SU-DHL-6 (cell line): ENCODE results near the gene CEMP1.
"Not testable (repeated sequence)": the region's sequence is repeated elsewhere in the genome, so short reads cannot be mapped to it uniquely, and the experiment has no call there.

ENCODE experiments used
- H2AFZ ChIP-seq: fragments of 200-600 bp; sonication (generic); 2 replicates; pipeline ENCODE4 v1.6.1; 2014; ENCODE audit warnings: low read depth, mild to moderate bottlenecking, moderate library complexity, mixed read lengths, antibody characterized with exemption, low read length; ENCODE audit not compliant: severe bottlenecking
- H3F3A ChIP-seq: fragments of 200-600 bp; shearing (Covaris generic); 2 replicates; pipeline ENCODE4 v1.6.0; 2016; ENCODE audit warnings: antibody characterized with exemption, mild to moderate bottlenecking; ENCODE audit not compliant: insufficient read depth
- H3K27ac ChIP-seq: fragments of 200-600 bp; sonication (generic); 2 replicates; pipeline ENCODE4 v1.5.1; 2016; ENCODE audit warnings: low read depth, mild to moderate bottlenecking, low read length, moderate library complexity, mixed read lengths
- H3K27me3 ChIP-seq: fragments of 200-600 bp; sonication (generic), shearing (Covaris generic); 2 replicates; pipeline ENCODE4 v1.6.0; 2014; ENCODE audit warnings: mild to moderate bottlenecking, low read length
- H3K36me3 ChIP-seq: fragments of 200-600 bp; sonication (generic); 2 replicates; pipeline ENCODE4 v1.6.1; 2014; ENCODE audit warnings: mild to moderate bottlenecking, low read length, mixed read lengths
- H3K4me2 ChIP-seq: fragments of 300-600, 200-600 bp; shearing (Covaris generic), sonication (generic); 2 replicates; pipeline ENCODE4 v1.6.0; 2014; ENCODE audit warnings: low read length, low read depth, mild to moderate bottlenecking; ENCODE audit not compliant: poor library complexity, severe bottlenecking
- H3K4me3 ChIP-seq: fragments of 200-600 bp; sonication (generic); 2 replicates; pipeline ENCODE4 v1.5.1; 2014; ENCODE audit warnings: antibody characterized with exemption, low read length, mild to moderate bottlenecking, mixed read lengths; ENCODE audit not compliant: insufficient read depth, poor library complexity, severe bottlenecking
- H3K79me2 ChIP-seq: fragments of 200-600 bp; sonication (generic); 2 replicates; pipeline ENCODE4 v1.6.1; 2014; ENCODE audit warnings: mild to moderate bottlenecking, low read length, moderate library complexity; ENCODE audit not compliant: insufficient read depth
- H3K9ac ChIP-seq: fragments of 200-600 bp; sonication (generic); 2 replicates; pipeline ENCODE4 v1.7.0; 2014; ENCODE audit warnings: mild to moderate bottlenecking, low read length
- H3K9me2 ChIP-seq: fragments of 200-600 bp; sonication (generic); replicated peaks from 2 replicates; pipeline ENCODE4 v1.6.1; 2014; ENCODE audit warnings: low read length; ENCODE audit not compliant: insufficient read depth
- H3K9me3 ChIP-seq: fragments of 200-600 bp; sonication (generic); 2 replicates; pipeline ENCODE4 v1.6.1; 2014; ENCODE audit warnings: low read length, mixed read lengths; ENCODE audit not compliant: insufficient read depth
- H4K20me1 ChIP-seq: fragments of 200-600 bp; sonication (generic); 2 replicates; pipeline ENCODE4 v1.6.1; 2014; ENCODE audit warnings: low read depth, mild to moderate bottlenecking, antibody characterized with exemption, low read length, moderate library complexity, mixed read lengths

The CEMP1 gene

GRCh38 chr16:2568573-2568972 is 37.4 kb upstream of the CEMP1 start:
- not testable (repeated sequence) for H3K27ac ChIP-seq, H3K4me2 ChIP-seq, H3K27me3 ChIP-seq, H3K9ac ChIP-seq, H3K4me3 ChIP-seq, H3K9me2 ChIP-seq, H3F3A ChIP-seq, H3K9me3 ChIP-seq, H3K79me2 ChIP-seq, H3K36me3 ChIP-seq, H4K20me1 ChIP-seq, H2AFZ ChIP-seq

GRCh38 chr16:2567506-2567905 is 36.3 kb upstream of the CEMP1 start:
- not testable (repeated sequence) for H3K27ac ChIP-seq, H3K4me2 ChIP-seq, H3K9me3 ChIP-seq, H3K36me3 ChIP-seq, H3K9me2 ChIP-seq, H2AFZ ChIP-seq, H3K9ac ChIP-seq, H3K4me3 ChIP-seq, H4K20me1 ChIP-seq, H3K79me2 ChIP-seq, H3F3A ChIP-seq, H3K27me3 ChIP-seq

GRCh38 chr16:2560798-2561133 is 29.6 kb upstream of the CEMP1 start:
- H3K4me3 ChIP-seq, H3K27me3 ChIP-seq, H3K79me2 ChIP-seq, H3K9me3 ChIP-seq, H3F3A ChIP-seq, H3K9ac ChIP-seq, H3K9me2 ChIP-seq, H3K4me2 ChIP-seq, H4K20me1 ChIP-seq, H3K27ac ChIP-seq, H3K36me3 ChIP-seq, H2AFZ ChIP-seq: not testable (repeated sequence)

- H3K27me3 ChIP-seq, H3K36me3 ChIP-seq, H4K20me1 ChIP-seq, H3F3A ChIP-seq, H3K27ac ChIP-seq, H3K9me3 ChIP-seq, H3K9me2 ChIP-seq, H2AFZ ChIP-seq, H3K9ac ChIP-seq, H3K4me3 ChIP-seq, H3K4me2 ChIP-seq, H3K79me2 ChIP-seq: not testable (repeated sequence)
Measured at GRCh38 chr16:2560131-2560797, 29.1 kb upstream of the CEMP1 start.

- H3K9me3 ChIP-seq, H2AFZ ChIP-seq, H3K36me3 ChIP-seq, H4K20me1 ChIP-seq, H3K4me3 ChIP-seq, H3K9ac ChIP-seq, H3K27me3 ChIP-seq, H3F3A ChIP-seq, H3K9me2 ChIP-seq, H3K27ac ChIP-seq, H3K4me2 ChIP-seq, H3K79me2 ChIP-seq: not testable (repeated sequence)
Measured at GRCh38 chr16:2557150-2557549, 25.9 kb upstream of the CEMP1 start.

GRCh38 chr16:2554709-2555425 is 23.7 kb upstream of the CEMP1 start:
- H3K4me2 ChIP-seq, H3K9me3 ChIP-seq, H4K20me1 ChIP-seq, H2AFZ ChIP-seq, H3K9ac ChIP-seq, H3F3A ChIP-seq, H3K36me3 ChIP-seq, H3K79me2 ChIP-seq, H3K9me2 ChIP-seq, H3K27me3 ChIP-seq, H3K27ac ChIP-seq, H3K4me3 ChIP-seq: not testable (repeated sequence)

GRCh38 chr16:2551420-2551889 is 20.2 kb upstream of the CEMP1 start:
- H3K9me2 ChIP-seq, H3F3A ChIP-seq, H3K27ac ChIP-seq, H3K27me3 ChIP-seq, H3K79me2 ChIP-seq, H3K4me3 ChIP-seq, H3K9ac ChIP-seq, H3K4me2 ChIP-seq, H2AFZ ChIP-seq, H3K36me3 ChIP-seq, H3K9me3 ChIP-seq, H4K20me1 ChIP-seq: not testable (repeated sequence)

GRCh38 chr16:2550283-2550878 is 19.2 kb upstream of the CEMP1 start:
- H3K9me3 ChIP-seq, H3F3A ChIP-seq, H3K4me2 ChIP-seq, H2AFZ ChIP-seq, H3K9ac ChIP-seq, H3K9me2 ChIP-seq, H3K4me3 ChIP-seq, H3K36me3 ChIP-seq, H3K27me3 ChIP-seq, H4K20me1 ChIP-seq, H3K27ac ChIP-seq: not testable (repeated sequence)
- peaks cover 18% of the 10 kb centered on the region for H3K79me2 ChIP-seq
